Measurements from ENCODE around the gene ZNF717.
A peak's percentile ranks its signal among the peaks of the same experiment; 100 is the strongest.
"Not testable (repeated sequence)": the region's sequence is repeated elsewhere in the genome, so short reads cannot be mapped to it uniquely, and the experiment has no call there.

Gene ZNF717

GRCh38 chr3:75785081-75785755 is at the start of gene ZNF717:
ZNF717 (minus strand) TSS chr3:75785549; CDS start chr3:75783362, 2,187 bp downstream.
- intact Hi-C loops (cut with DNase I), result not testable (repeated sequence)
- DNase-seq, result peak; percentile 90 to 99 (median 97)

GRCh38 chr3:75831076-75831475 is 45.7 kb upstream of the ZNF717 start:
- intact Hi-C loops (cut with DNase I); DNase-seq: not testable (repeated sequence)

GRCh38 chr3:75818019-75818418 is 32.7 kb upstream of the ZNF717 start:
- DNase-seq; intact Hi-C loops (cut with DNase I): not testable (repeated sequence)

DNA sequence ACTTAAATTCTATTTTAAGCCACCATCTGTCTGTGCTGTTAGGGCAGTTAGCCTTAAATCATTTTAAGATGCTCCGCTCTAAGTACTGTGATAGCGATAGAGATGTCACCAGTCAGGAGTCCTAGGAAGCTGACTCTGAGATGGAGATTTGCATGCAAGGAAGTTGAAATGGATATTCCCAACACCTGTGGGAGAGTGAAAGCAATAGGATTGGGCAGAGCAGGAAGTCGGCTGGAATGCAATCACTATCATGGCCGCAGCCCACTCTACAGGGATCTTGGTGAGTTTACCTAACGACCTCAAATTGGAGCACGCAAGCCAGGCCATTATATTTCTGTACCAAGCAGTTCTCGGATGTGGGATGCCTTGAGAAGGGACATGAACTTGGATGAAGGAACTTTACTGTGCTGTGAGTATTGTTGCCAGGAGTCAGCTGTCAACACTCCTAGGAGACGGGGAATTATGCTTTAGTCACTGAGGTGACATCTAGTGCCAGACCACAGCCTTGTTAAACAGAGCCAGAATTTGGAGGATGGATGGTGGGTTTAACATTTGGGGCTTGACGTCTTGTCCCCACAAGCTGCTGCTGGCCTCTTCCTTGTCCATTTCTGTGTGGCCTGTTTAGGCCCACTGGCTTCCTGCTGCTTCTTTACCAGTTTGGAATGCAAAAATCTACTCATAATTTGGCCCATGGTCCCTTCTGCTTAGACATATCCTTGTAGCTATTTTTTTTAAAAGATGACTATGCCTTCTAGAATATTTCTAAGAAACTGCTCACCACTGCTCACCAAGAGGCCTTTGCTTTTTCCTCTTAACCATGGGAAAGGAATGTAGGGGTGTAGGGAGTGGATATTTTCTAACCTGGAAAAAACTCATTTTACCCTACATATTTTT is 31.2 kb upstream of the ZNF717 start:
- intact Hi-C loops (cut with DNase I); DNase-seq: not testable (repeated sequence)

- intact Hi-C loops (cut with DNase I), result no loop called here
- DNase-seq, result no peak
These were observed 29.4 kb upstream of the ZNF717 start for GRCh38 chr3:75814797-75815196.

DNA sequence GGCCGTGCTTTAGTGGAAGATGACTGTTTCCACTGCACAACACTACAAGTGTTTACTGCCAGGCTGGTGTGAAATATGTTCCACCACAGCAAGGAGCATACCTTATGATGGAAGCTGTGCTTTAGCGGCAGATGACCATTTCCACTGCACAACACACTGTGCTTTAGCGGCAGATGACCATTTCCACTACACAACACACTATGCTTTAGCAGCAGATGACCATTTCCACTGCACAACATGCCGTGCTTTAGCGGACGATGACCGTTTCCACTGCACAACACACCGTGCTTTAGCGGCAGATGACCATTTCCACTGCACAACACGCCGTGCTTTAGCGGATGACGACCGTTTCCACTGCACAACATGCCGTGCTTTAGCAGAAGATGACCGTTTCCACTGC is 2.8 kb downstream of the ZNF717 start:
- intact Hi-C loops (cut with DNase I), result no loop called here
- no peak for DNase-seq

GRCh38 chr3:75781079-75781745 is 4.1 kb downstream of the ZNF717 start:
- intact Hi-C loops (cut with DNase I), result no loop called here
- DNase-seq, result no peak

DNA sequence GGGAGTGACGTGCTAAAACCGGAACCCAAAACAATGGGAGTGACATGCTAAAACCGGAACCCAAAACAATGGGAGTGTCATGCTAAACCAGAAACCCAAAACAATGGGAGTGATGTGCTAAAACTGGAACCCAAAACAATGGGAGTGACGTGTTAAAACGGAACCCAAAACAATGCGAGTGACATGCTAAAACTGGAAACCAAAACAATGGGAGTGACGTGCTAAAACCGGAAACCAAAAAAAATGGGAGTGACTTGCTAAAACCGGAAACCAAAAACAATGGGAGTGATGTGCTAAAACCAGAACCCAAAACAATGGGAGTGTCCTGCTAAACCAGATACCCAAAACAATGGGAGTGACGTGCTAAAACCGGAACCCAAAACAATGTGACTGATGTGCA is 7.6 kb downstream of the ZNF717 start:
- intact Hi-C loops (cut with DNase I); DNase-seq: not testable (repeated sequence)

DNA sequence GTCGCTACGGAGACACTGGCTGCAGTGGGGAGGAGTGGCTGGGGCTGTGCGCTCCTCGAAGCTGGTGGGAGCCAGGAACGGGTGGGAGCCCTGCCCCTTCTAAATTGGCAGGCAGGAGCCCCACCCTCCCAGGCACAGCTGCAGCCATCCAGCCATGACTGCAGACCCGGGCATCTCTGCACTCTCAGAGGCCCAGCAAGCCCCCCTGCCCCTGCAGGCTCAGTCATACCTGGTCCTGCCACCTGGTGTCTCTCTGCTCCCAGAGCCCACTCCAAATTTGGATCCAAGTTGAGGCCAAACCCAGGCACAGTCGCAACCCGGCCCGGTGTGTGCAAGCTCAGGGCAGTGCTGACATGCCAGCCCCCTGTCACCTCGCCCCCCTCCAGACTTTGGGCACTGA is 13.7 kb downstream of the ZNF717 start:
- intact Hi-C loops (cut with DNase I), result not testable (repeated sequence)
- peak in 1 of 10 donors; percentile 67 for DNase-seq

- DNase-seq, result no peak
These were observed 16.9 kb downstream of the ZNF717 start for GRCh38 chr3:75768303-75769017.

DNA sequence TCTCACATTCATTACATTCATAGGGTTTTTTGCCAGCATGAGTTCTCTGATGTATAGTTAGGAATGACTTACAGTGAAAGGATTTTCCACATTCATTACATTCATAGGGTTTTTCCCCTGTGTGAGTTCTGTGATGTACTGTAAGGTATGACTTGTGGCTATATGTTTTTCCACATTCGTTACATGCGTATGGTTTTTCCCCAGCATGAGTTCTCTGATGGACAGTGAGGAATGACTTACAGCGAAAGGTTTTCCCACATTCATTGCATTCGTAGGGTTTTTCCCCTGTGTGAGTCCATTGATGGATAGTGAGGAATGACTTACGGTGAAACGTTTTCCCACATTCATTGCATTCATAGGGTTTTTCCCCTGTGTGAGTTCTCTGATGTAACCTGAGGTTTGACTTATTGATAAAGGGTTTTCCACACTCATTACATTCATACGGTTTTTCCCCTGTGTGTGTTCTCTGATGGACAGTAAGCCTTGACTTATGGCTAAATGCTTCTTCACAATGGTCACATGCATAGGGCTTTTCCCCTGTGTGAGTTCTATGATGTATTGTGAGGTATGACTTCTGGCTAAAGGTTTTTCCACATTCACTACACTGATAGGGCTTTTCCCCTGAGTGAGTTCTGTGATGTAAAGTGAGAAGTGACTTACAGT is 47.4 kb downstream of the ZNF717 start:
- no peak for DNase-seq
- intact Hi-C loops (cut with DNase I), result no loop called here

More at GRCh38 chr3:75768303-75769017, 16.9 kb downstream of the ZNF717 start:
- intact Hi-C loops (cut with DNase I), result no loop called here

GRCh38 chr3:75727985-75728384 is 57.4 kb downstream of the ZNF717 start:
- no peak for DNase-seq
- intact Hi-C loops (cut with DNase I), result no loop called here

- intact Hi-C loops (cut with DNase I), result no loop called here
- no peak for DNase-seq
These were observed 93.3 kb downstream of the ZNF717 start for GRCh38 chr3:75692061-75692460.

GRCh38 chr3:75687323-75687722 is 98.0 kb downstream of the ZNF717 start:
- intact Hi-C loops (cut with DNase I), result no loop called here
- DNase-seq, result no peak

Measured in posterior cingulate gyrus (tissue), 11 donors.